Activated T-helper 1 cell treated with anti-CD3 and anti-CD28 coated beads, Interleukin-12 subunit alpha, Interleukin-12 subunit beta, Interleukin-2, Interleukin-4 antibody, amounts not matched to agents 30 ng/mL and 10 ng/mL and 1 ng/mL, durations not matched to agents 14 hours and 24 hours and 36 hours (primary cell): ENCODE measurements around the gene CNIH1. TPM values are rescaled to one million over a fixed set of nuclear protein-coding genes. Genes with fewer than 3 reads are reported as not detected.
"Not testable (repeated sequence)": the region's sequence is repeated elsewhere in the genome, so short reads cannot be mapped to it uniquely, and the experiment has no call there.

Experiments
- DNase-seq: peaks from one replicate; pipeline ENCODE4 v3.0.0; 2021; ENCODE audit warnings: low spot score
- H3K27ac Mint-ChIP-seq: one replicate; pipeline ENCODE4 v1.8.0; 2021; ENCODE audit warnings: mild to moderate bottlenecking, mixed read lengths
- H3K27me3 Mint-ChIP-seq: one replicate; pipeline ENCODE4 v1.8.0; 2022; ENCODE audit warnings: mild to moderate bottlenecking, moderate library complexity, mixed read lengths; ENCODE audit not compliant: insufficient read depth
- H3K36me3 Mint-ChIP-seq: one replicate; pipeline ENCODE4 v1.8.0; 2021; ENCODE audit warnings: low read depth, mixed read lengths
- H3K4me1 Mint-ChIP-seq: one replicate; pipeline ENCODE4 v1.8.0; 2021; ENCODE audit warnings: low read depth, mixed read lengths
- H3K4me3 Mint-ChIP-seq: one replicate; pipeline ENCODE4 v1.8.0; 2021; ENCODE audit warnings: mild to moderate bottlenecking, moderate library complexity, mixed read lengths
- H3K9me3 Mint-ChIP-seq: one replicate; pipeline ENCODE4 v1.8.0; 2021; ENCODE audit warnings: mixed read lengths
- intact Hi-C: fragments of 100-400 bp; cut with micrococcal nuclease; formaldehyde crosslinking; loops from one replicate; pipeline ENCODE4 v1.15.1; 2024
- total RNA-seq: library from RNA; stranded (reverse); gene quantifications from 2 replicates; pipeline ENCODE4 v1.2.3, GENCODE V29; 2022

CNIH1 gene
- total RNA-seq, 1 donor from 2014 or later: 109 TPM

DNA sequence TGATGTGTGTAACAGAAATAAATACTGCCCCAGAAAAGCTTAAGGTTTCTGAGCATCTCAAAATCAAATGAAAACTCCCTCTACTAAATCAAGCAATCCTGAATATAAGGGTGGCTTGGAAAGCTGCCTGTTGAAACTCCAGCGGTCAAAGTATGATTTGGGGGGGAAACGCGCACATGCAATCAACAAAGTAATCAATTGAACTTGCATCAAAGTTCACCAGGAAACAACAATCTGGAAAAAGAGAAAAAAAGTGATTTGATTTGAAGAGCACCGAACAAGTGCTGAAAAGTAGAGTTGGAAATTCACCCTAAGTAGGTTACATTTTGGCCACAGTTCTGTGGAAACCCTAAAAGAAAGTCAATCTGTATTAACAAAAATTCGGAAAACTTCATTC lies 700 bp downstream of the CNIH1 start:
- intact Hi-C loops: loop anchor here (2.0 to 5.0 kb wide), 5 partner anchors 20 to 587 kb away; partner anchors contain the start of genes GCH1, SOCS4 and WDHD1
- Mint-ChIP-seq H3K9me3 (no peaks in the 10 kb centered on the region), H3K27me3 (peaks cover 2% of the 10 kb centered on the region), H3K27ac (peak overlapping the region; percentile 81), H3K4me3 (peak overlapping the region; percentile 89), H3K4me1 (peaks cover 52% of the 10 kb centered on the region), H3K36me3 (peaks cover 18% of the 10 kb centered on the region)
- no peak for DNase-seq

DNA sequence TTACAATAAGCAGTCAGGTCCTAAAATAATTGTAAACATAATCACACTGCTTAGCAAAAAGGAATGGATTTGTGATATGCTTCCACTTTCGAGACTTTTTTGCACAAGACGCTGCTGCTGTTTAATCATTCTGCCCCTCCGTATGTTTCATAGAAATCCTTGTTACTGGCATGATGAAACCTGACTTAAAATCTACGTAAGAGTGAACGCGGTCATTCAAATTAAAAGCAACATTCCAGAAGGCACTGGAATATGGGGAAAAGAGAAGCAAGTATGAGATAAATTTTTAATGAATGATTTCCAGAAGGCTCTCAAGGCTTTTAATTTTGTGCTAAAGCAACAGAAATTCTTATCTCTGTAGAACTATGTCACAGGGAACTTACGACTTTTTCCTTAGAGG lies 1.1 kb downstream of the CNIH1 start:
- H3K4me3 Mint-ChIP-seq: peak overlapping the region; percentile 89
- H3K27ac Mint-ChIP-seq: peak overlapping the region; percentile 81
- H3K9me3 Mint-ChIP-seq: no peaks in the 10 kb centered on the region
- peaks cover 2% of the 10 kb centered on the region for H3K27me3 Mint-ChIP-seq
- peaks cover 19% of the 10 kb centered on the region for H3K36me3 Mint-ChIP-seq
- H3K4me1 Mint-ChIP-seq: peaks cover 56% of the 10 kb centered on the region
- DNase-seq: no peak
- intact Hi-C loops: loop anchor here (2.0 to 5.0 kb wide), 5 partner anchors 19 to 587 kb away; partner anchors contain the start of genes GCH1, SOCS4 and WDHD1

DNA sequence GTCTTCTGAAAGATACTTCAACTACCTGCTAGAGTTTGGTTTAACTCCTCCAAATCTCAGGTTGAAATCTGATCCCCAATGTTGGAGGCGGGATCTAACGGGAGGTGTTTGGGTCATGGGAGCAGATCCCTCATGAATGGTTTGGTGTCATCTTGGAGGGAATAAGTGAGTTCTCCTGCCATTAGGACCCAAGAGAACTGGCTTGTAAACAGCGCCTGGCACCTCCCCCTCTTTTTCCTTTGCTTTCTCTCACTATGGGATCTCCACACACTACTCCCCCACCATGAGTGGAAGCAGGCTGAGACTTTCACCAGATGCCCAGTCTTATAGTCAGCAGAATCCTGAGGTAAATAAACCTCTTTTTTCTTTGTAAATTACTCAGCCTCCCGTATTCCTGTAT lies 2.5 kb downstream of the CNIH1 start:
- H3K36me3 Mint-ChIP-seq: peaks cover 24% of the 10 kb centered on the region
- H3K27me3 Mint-ChIP-seq: peaks cover 1% of the 10 kb centered on the region
- no peaks in the 10 kb centered on the region for H3K9me3 Mint-ChIP-seq
- peaks cover 69% of the 10 kb centered on the region for H3K4me1 Mint-ChIP-seq
- intact Hi-C loops: loop anchor here (5.0 kb wide), 1 partner anchor 1711 kb away; no protein-coding TSS in a partner anchor
- peak overlapping the region; percentile 2 for H3K4me3 Mint-ChIP-seq
- no peak for DNase-seq
- H3K27ac Mint-ChIP-seq: no peak overlapping the region

DNA sequence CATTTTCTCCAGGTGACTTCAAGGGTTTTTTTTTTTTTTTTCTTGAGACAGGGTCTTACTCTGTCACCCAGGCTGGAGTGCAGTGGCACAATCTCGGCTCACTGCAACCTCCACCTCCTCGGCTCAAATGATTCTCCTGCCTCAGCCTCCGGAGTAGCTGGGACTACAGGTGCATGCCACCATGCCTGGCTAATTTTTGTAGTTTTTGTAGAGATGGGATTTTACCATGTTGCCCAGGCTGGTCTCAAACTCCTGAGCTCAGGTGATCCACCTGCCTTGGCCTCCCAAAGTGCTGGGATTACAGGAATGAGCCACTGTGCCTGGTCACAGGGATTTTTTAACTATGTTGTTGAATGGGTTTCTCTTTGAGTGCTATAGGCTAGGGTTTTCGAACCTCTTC lies 3.2 kb downstream of the CNIH1 start:
- not testable (repeated sequence) for H3K4me3 Mint-ChIP-seq, H3K27ac Mint-ChIP-seq, H3K9me3 Mint-ChIP-seq, DNase-seq, H3K27me3 Mint-ChIP-seq
- H3K36me3 Mint-ChIP-seq: peaks cover 24% of the 10 kb centered on the region
- intact Hi-C loops: loop anchor here (5.0 kb wide), 1 partner anchor 1711 kb away; no protein-coding TSS in a partner anchor
- peaks cover 76% of the 10 kb centered on the region for H3K4me1 Mint-ChIP-seq

DNA sequence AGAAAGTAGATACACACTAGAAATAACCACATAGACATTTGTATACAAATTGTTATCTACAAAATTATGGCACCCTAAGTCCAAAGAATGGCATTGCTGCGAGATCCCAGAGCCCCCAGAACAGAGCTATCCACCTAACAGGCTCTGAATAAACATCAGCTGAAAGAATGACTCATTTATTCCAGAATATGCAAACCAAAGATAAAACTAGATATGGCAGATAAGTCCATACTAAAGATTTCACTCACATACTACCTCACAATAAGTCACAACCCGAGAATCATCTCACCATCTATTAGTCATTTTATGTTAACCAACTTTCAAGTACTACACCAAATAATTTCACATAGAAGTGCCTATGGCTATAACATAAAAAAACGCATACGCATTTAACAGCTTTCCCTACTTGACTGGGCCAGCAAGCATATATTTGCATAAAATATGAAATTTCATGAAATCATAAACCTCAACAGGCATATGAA lies 5.6 kb downstream of the CNIH1 start:
- peaks cover 34% of the 10 kb centered on the region for H3K36me3 Mint-ChIP-seq
- DNase-seq: no peak
- intact Hi-C loops: loop anchor here (1.0 to 5.0 kb wide), 5 partner anchors 39 to 1708 kb away; partner anchors contain the start of gene GMFB

DNA sequence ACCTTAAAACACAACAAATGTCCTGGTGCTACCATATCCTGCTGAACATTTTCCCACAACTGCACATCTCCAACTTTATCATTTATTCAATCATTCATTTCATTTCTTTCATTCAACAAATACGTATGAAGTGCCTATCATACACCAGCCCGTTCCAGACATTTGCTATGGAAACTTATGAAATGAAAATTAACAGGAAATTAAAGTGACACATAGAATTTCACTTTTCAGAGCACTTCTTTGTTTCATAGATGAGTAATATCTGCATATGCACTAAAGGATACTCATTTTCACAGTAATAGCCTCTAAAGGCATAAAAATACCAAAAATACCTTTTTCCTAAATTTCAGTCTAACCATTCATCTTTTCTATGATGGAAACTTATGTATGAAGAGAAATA lies 12.6 kb downstream of the CNIH1 start:
- Mint-ChIP-seq H3K9me3 (no peaks in the 10 kb centered on the region), H3K36me3 (peaks cover 39% of the 10 kb centered on the region), H3K4me3 (no peak overlapping the region), H3K27me3 (no peaks in the 10 kb centered on the region), H3K4me1 (peaks cover 26% of the 10 kb centered on the region), H3K27ac (no peak overlapping the region)
- DNase-seq: no peak
- intact Hi-C loops: no loop called here

More for the DNA sequence above, 5.6 kb downstream of the CNIH1 start:
- H3K4me1 Mint-ChIP-seq: peaks cover 73% of the 10 kb centered on the region
- H3K27me3 Mint-ChIP-seq: no peaks in the 10 kb centered on the region
- H3K9me3 Mint-ChIP-seq: no peaks in the 10 kb centered on the region
- peak overlapping the region; percentile 89 for H3K27ac Mint-ChIP-seq
- H3K4me3 Mint-ChIP-seq: peak overlapping the region; percentile 74

DNA sequence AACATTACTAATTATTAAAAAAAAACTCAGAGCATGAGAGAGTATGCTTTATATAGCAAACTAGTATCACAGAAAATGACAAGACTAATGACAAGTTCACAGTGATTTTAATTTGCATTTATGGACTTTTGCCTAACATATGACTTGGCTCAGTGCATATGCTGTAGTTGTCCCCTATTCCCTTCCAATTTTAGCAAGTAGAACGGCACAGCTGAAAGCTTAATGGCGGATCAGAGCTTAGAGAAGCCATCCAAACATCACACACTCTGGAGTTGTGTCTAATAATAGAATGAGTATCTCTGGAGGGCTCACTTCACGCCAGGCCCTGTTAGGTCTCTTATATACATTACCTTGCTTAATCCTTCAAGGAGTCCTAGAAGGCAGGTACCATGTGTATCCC lies 13.3 kb downstream of the CNIH1 start:
- DNase-seq: no peak
- Mint-ChIP-seq H3K4me1 (peaks cover 20% of the 10 kb centered on the region), H3K27me3 (no peaks in the 10 kb centered on the region), H3K36me3 (peaks cover 39% of the 10 kb centered on the region), H3K27ac (no peak overlapping the region), H3K9me3 (no peaks in the 10 kb centered on the region), H3K4me3 (no peak overlapping the region)
- intact Hi-C loops: no loop called here

DNA sequence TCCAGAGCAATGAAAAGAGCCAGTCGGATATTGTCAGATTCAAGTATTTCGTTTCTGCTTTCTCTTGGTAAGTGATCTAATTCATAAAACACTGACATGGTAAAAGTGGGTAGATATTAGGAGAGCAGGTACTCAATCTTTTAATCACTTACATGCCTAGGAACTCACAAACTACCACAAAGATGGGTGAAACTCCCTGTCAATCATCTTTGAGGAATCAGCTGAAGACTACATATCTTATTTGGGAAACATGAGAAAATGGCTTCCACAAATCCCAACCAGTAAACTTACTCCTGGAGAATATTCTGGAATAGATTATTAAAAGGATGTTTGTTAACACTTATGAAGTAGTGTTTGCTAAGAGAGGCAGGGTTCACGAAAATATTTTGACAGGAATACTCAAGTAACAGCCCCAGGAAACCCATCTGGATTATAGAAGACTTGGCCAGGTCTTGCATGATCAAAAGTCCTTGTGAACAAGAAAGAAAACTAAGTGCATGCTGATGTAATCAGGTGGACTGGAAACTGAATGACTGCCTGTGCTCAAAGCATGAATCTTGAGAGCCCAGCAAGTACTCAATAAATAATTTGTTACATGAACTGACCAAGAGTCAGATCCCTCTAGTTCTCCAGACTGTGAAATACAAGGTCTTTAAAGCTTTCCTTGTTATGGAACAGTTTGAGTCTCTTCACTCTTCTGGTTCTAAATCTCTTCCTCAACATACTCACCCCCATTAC lies 15.5 kb downstream of the CNIH1 start:
- Mint-ChIP-seq H3K36me3 (peaks cover 36% of the 10 kb centered on the region), H3K27ac (no peak overlapping the region), H3K4me3 (no peak overlapping the region), H3K9me3 (no peaks in the 10 kb centered on the region), H3K27me3 (no peaks in the 10 kb centered on the region), H3K4me1 (peaks cover 11% of the 10 kb centered on the region)
- DNase-seq: no peak
- intact Hi-C loops: no loop called here

DNA sequence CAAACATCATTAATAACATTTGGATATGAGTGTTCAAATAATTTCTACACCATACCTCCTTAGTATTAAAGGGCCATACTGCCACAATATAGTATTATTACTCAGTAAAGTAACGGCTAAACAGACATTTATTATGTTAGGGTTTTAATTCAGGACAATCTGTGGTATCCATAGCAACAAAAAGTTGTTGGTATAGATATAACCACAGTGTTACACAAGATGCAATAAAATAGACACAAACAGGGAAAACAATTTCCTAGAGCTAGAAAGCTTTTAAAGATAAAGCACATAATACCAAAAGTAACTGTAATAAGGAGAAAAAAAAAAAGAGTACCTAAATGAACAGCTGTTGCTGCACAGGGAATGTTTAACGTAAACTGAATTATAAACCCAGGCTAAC lies 16.1 kb downstream of the CNIH1 start:
- intact Hi-C loops: no loop called here
- H3K27me3 Mint-ChIP-seq: no peaks in the 10 kb centered on the region
- no peak overlapping the region for H3K27ac Mint-ChIP-seq
- peaks cover 36% of the 10 kb centered on the region for H3K36me3 Mint-ChIP-seq
- H3K4me1 Mint-ChIP-seq: peaks cover 11% of the 10 kb centered on the region
- DNase-seq: no peak
- no peaks in the 10 kb centered on the region for H3K9me3 Mint-ChIP-seq
- H3K4me3 Mint-ChIP-seq: no peak overlapping the region

DNA sequence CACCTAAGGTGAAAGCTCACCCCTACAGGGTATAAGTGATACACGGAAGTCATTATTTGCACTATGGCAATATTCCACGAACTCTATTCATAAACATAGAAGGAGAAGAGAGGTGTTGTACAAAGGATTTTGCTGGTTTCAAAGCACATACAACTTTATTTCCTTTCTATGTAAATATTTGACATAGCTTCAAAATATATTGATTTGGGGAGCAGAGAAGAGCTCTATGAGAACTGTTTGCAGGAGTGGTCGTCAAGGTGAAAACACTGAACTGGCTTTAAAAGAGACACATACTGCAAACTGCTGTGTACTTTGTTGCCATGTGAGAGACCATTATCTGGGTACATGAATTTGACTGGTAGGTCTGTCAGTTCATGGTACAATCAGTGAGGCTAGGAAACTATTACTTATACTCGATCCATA lies 16.7 kb downstream of the CNIH1 start:
- intact Hi-C loops: no loop called here

DNA sequence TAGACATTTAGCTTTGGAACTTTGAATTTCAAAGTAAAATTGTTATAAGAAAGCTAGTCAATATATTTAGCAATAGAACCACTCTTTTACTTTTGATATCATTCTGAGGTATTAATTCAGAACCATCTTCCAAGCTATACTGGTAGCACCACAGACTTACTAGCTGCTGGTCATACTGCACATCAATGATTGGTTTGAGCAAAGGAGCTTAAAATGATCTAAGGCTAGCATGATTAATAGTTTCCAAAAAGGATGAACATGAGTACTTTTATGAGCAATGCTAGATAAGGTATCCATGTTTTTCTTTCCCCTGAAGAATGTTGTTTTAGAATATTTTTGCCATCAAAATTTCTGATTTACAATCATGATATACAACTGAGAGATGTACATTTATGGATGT lies 17.2 kb downstream of the CNIH1 start:
- no peak for DNase-seq
- no peak overlapping the region for H3K27ac Mint-ChIP-seq
- H3K4me3 Mint-ChIP-seq: no peak overlapping the region
- H3K27me3 Mint-ChIP-seq: no peaks in the 10 kb centered on the region
- peaks cover 37% of the 10 kb centered on the region for H3K36me3 Mint-ChIP-seq
- peaks cover 11% of the 10 kb centered on the region for H3K4me1 Mint-ChIP-seq
- intact Hi-C loops: no loop called here
- no peaks in the 10 kb centered on the region for H3K9me3 Mint-ChIP-seq

More for the DNA sequence above, 16.7 kb downstream of the CNIH1 start:
- Mint-ChIP-seq H3K9me3 (no peaks in the 10 kb centered on the region), H3K27ac (no peak overlapping the region), H3K4me1 (peaks cover 11% of the 10 kb centered on the region), H3K4me3 (no peak overlapping the region), H3K27me3 (no peaks in the 10 kb centered on the region), H3K36me3 (peaks cover 39% of the 10 kb centered on the region)
- no peak for DNase-seq

DNA sequence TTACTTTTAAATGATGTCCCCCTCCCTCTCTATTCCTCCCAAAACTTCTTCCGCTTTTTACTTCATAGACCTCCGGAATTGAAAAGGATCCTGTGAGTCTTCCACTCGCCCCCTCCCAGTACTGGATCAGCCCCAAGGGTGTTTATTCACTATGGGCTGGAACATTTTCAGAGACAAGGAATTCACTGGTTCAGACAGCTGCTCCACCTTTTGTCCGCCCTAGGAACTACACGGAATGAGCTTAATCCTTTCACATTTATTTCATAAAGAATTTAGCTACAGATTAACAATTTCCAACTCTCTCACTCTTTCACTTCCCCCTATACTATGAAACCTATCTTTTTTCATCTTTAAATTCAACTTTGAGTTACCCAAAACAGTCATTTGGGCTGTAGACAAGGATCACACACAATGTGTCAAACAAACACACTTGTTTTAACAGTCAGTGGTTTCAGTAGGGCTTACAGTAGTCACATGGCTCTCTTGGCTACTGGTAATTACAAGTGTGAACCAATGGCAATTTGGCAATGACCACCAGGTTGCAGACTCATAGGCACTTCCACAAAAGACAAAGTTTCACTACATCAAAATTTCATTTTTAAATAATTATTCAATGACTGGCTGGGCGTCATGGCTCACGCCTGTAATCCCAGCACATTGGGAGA lies 20.6 kb downstream of the CNIH1 start:
- H3K4me1 Mint-ChIP-seq: peaks cover 5% of the 10 kb centered on the region
- no peaks in the 10 kb centered on the region for H3K9me3 Mint-ChIP-seq
- H3K4me3 Mint-ChIP-seq: no peak overlapping the region
- DNase-seq: no peak
- H3K27ac Mint-ChIP-seq: peak overlapping the region; percentile 37
- no peaks in the 10 kb centered on the region for H3K27me3 Mint-ChIP-seq
- peaks cover 27% of the 10 kb centered on the region for H3K36me3 Mint-ChIP-seq
- intact Hi-C loops: loop anchor here (2.0 kb wide), 1 partner anchor 20 kb away; the partner anchor contains the start of gene CNIH1

DNA sequence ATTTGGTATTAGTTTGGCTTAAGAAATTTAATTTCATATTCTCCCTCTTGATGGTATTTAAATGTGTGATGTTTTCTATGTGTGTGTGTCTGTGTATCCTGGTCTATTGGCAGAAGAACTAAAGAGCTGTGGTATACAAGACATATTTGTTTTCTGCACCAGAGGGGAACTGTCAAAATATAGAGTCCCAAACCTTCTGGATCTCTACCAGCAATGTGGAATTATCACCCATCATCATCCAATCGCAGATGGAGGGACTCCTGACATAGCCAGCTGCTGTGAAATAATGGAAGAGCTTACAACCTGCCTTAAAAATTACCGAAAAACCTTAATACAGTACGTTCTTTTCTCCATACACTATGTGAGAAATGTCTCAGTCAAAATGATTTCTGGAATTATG lies 29.8 kb downstream of the CNIH1 start:
- H3K4me3 Mint-ChIP-seq: no peak overlapping the region
- no peak for DNase-seq
- peaks cover 31% of the 10 kb centered on the region for H3K36me3 Mint-ChIP-seq
- no peaks in the 10 kb centered on the region for H3K27me3 Mint-ChIP-seq
- H3K4me1 Mint-ChIP-seq: no peaks in the 10 kb centered on the region
- H3K9me3 Mint-ChIP-seq: no peaks in the 10 kb centered on the region
- intact Hi-C loops: no loop called here
- no peak overlapping the region for H3K27ac Mint-ChIP-seq
